ENCODE results near the gene MDH1.

GRCh38 chr2:63596401-63596883 lies 7.7 kb downstream of the MDH1 start:
- TF ChIP-seq, protein P1, sequence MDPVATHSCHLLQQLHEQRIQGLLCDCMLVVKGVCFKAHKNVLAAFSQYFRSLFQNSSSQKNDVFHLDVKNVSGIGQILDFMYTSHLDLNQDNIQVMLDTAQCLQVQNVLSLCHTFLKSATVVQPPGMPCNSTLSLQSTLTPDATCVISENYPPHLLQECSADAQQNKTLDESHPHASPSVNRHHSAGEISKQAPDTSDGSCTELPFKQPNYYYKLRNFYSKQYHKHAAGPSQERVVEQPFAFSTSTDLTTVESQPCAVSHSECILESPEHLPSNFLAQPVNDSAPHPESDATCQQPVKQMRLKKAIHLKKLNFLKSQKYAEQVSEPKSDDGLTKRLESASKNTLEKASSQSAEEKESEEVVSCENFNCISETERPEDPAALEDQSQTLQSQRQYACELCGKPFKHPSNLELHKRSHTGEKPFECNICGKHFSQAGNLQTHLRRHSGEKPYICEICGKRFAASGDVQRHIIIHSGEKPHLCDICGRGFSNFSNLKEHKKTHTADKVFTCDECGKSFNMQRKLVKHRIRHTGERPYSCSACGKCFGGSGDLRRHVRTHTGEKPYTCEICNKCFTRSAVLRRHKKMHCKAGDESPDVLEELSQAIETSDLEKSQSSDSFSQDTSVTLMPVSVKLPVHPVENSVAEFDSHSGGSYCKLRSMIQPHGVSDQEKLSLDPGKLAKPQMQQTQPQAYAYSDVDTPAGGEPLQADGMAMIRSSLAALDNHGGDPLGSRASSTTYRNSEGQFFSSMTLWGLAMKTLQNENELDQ (tag by site-specific recombination; IDR thresholded peaks at IDR 0.05; ENCODE audit: low read depth), result no peak
- no peak for TF ChIP-seq CTCF (tag by site-specific recombination; IDR thresholded peaks at IDR 0.05)
- no peak for TF ChIP-seq ZNF600 (tag by site-specific recombination; IDR thresholded peaks at IDR 0.05)
- TF ChIP-seq ZBTB48 (tag by site-specific recombination; IDR thresholded peaks at IDR 0.05), result no peak
- TF ChIP-seq ZNF768 (tag by site-specific recombination; IDR thresholded peaks at IDR 0.05), result no peak
- no peak for TF ChIP-seq YY1 (tag by site-specific recombination; IDR thresholded peaks at IDR 0.05)
- TF ChIP-seq SCRT1 (tag by site-specific recombination; IDR thresholded peaks at IDR 0.05; ENCODE audit: borderline replicate concordance), result no peak
- TF ChIP-seq, protein P2, sequence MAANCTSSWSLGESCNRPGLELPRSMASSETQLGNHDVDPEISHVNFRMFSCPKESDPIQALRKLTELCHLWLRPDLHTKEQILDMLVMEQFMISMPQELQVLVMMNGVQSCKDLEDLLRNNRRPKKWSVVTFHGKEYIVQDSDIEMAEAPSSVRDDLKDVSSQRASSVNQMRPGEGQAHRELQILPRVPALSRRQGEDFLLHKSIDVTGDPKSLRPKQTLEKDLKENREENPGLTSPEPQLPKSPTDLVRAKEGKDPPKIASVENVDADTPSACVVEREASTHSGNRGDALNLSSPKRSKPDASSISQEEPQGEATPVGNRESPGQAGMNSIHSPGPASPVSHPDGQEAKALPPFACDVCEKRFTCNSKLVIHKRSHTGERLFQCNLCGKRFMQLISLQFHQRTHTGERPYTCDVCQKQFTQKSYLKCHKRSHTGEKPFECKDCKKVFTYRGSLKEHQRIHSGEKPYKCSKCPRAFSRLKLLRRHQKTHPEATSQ (tag by site-specific recombination; IDR thresholded peaks at IDR 0.05), result no peak
- TF ChIP-seq ZNF561 (tag by site-specific recombination; IDR thresholded peaks at IDR 0.05; ENCODE audit: borderline replicate concordance), result no peak
- no peak for TF ChIP-seq ZNF239 (tag by site-specific recombination; IDR thresholded peaks at IDR 0.05)
- TF ChIP-seq HOXA7 (CRISPR knock-in tag; IDR thresholded peaks at IDR 0.05; ENCODE audit: borderline replicate concordance), result no peak

Data from HEK293 (cell line).